ENCODE data around the gene PLPP4. TPM values are rescaled to one million over a fixed set of nuclear protein-coding genes. Genes with fewer than 3 reads are reported as not detected.

The PLPP4 gene
- total RNA-seq, 1 experiment from 2014 or later, result 10.7 TPM

DNA sequence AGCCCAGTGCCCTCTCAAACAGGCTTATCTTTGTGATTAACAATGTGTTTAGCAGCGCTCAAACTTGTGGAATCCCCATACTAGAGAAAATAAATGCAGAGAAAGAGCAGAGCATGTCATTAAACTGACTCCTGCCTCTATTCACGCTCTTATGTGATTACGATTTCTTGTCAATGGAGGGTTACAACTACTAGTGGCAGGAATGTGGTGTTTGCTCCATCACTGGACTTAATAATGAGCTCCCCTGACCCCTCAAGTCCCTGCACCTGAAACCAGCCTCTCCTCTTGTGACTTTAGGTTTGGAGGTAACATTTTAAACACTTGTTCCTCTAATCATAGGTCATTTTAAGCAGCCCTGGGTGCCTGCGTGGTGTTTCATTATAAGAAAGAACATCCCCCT lies 121.9 kb downstream of the PLPP4 start:
- ChIA-PET POLR2A (ENCODE audit: unreplicated experiment) (no interaction called here), CTCF (no interaction called here)
- intact Hi-C loops (cut with micrococcal nuclease), result no loop called here
- BruUV-seq (replicated peaks), result no TSS peak
- H3K4me3 ChIP-seq (ENCODE audit: low read length), result no peak overlapping the region
- DNase-seq (no peak), ATAC-seq (no peak)
- no peaks in the 10 kb centered on the region for H3K36me3 ChIP-seq (ENCODE audit: low read depth, low read length)
- H3K79me2 ChIP-seq (ENCODE audit: low read length), result no peaks in the 10 kb centered on the region
- H3K4me2 ChIP-seq (ENCODE audit: low read length), result no peak overlapping the region
- H3K9me2 ChIP-seq (replicated peaks; ENCODE audit: low read length), result no peaks in the 10 kb centered on the region
- H3F3A ChIP-seq (ENCODE audit: low read length, unreplicated experiment), result no peaks in the 10 kb centered on the region
- no peaks in the 10 kb centered on the region for H3K9me3 ChIP-seq (ENCODE audit: low read length)
- no peak overlapping the region for H3K27ac ChIP-seq (ENCODE audit: low read length)
- H3K4me1 ChIP-seq (ENCODE audit: insufficient read depth, low read length), result no peaks in the 10 kb centered on the region
- H4K20me1 ChIP-seq (ENCODE audit: low read length), result no peaks in the 10 kb centered on the region
- TF ChIP-seq EZH2 (IDR thresholded peaks at IDR 0.05; ENCODE audit: low read length, unreplicated experiment) (no peak), EZH2phosphoT487 (IDR thresholded peaks at IDR 0.05; ENCODE audit: borderline replicate concordance, low read length) (no peak)
- TF ChIP-seq, protein P1, sequence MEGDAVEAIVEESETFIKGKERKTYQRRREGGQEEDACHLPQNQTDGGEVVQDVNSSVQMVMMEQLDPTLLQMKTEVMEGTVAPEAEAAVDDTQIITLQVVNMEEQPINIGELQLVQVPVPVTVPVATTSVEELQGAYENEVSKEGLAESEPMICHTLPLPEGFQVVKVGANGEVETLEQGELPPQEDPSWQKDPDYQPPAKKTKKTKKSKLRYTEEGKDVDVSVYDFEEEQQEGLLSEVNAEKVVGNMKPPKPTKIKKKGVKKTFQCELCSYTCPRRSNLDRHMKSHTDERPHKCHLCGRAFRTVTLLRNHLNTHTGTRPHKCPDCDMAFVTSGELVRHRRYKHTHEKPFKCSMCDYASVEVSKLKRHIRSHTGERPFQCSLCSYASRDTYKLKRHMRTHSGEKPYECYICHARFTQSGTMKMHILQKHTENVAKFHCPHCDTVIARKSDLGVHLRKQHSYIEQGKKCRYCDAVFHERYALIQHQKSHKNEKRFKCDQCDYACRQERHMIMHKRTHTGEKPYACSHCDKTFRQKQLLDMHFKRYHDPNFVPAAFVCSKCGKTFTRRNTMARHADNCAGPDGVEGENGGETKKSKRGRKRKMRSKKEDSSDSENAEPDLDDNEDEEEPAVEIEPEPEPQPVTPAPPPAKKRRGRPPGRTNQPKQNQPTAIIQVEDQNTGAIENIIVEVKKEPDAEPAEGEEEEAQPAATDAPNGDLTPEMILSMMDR (conservative IDR thresholded peaks at IDR 0.05; ENCODE audit: low read depth, low read length), result no peak
- no peak overlapping the region for H2AFZ ChIP-seq (ENCODE audit: low read length)
- no peaks in the 10 kb centered on the region for H3K27me3 ChIP-seq (ENCODE audit: low read length)
- no peak overlapping the region for H3K9ac ChIP-seq (ENCODE audit: low read length)

DNA sequence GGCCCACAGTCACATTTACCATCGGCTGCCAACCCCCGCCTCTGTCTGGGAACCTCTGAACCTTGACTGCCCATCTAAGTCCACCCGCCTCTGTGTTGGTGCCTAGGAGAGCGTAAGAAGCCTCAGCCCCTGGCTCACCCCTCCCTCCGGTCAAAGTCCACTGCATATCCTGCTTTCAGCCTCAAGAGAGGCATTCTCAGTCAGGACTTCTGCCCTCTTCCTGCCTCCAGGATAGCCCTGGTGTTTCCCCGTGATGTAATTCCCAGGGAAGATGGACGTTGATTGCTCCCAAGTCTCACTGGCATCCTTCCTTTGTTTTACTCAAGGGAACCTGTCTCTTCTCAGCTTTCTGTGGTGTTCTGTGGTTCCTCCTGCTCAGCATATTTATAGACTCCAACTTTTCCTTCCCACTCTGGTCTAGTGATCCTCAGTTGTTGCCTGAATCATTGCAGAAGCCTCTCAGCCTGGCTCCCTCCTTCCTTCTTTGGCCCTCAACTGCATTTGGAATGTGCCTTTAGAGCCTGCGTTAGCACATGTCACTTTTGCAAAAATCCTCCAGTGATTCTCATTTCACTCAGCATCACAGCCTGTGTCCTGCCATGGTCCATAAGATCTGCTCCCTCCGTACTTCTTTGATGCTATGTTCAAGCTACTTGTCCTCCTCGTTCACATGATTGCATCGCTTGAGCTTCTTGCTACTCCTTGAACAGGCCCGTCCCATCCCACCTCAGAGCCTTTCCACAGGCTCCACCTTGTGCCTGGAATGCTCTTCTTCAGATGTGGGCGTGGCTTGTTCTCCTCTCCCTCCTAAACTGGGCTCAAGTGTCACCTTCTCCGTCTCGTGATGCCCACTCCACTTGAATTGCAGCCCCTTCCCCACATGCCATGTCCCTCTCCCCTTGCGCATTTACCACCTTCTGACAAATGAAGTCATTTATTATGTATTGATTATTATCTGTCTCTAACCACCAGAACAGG lies 124.2 kb downstream of the PLPP4 start:
- Histone ChIP-seq H3K4me3 (ENCODE audit: low read length) (no peak overlapping the region), H3K27me3 (ENCODE audit: low read length) (no peaks in the 10 kb centered on the region), H3K27ac (ENCODE audit: low read length) (no peak overlapping the region), H3K4me2 (ENCODE audit: low read length) (no peak overlapping the region), H3F3A (ENCODE audit: low read length, unreplicated experiment) (no peaks in the 10 kb centered on the region), H3K9me3 (ENCODE audit: low read length) (no peaks in the 10 kb centered on the region), H4K20me1 (ENCODE audit: low read length) (no peaks in the 10 kb centered on the region), H3K4me1 (ENCODE audit: insufficient read depth, low read length) (no peaks in the 10 kb centered on the region; the same call in 1 of the 2 replicates), H2AFZ (ENCODE audit: low read length) (no peak overlapping the region), H3K9me2 (replicated peaks; ENCODE audit: low read length) (no peaks in the 10 kb centered on the region), H3K79me2 (ENCODE audit: low read length) (no peaks in the 10 kb centered on the region), H3K36me3 (ENCODE audit: low read depth, low read length) (no peaks in the 10 kb centered on the region), H3K9ac (ENCODE audit: low read length) (no peak overlapping the region)
- CTCF ChIA-PET, result no interaction called here
- POLR2A ChIA-PET (ENCODE audit: unreplicated experiment), result no interaction called here
- no peak for DNase-seq
- intact Hi-C loops (cut with micrococcal nuclease), result no loop called here
- no peak; the same call in 1 of the 2 replicates for ATAC-seq
- TF ChIP-seq, protein P1 (conservative IDR thresholded peaks at IDR 0.05; ENCODE audit: low read depth, low read length), result no peak
- TF ChIP-seq EZH2 (IDR thresholded peaks at IDR 0.05; ENCODE audit: low read length, unreplicated experiment), result no peak
- BruUV-seq (replicated peaks), result no TSS peak

DNA sequence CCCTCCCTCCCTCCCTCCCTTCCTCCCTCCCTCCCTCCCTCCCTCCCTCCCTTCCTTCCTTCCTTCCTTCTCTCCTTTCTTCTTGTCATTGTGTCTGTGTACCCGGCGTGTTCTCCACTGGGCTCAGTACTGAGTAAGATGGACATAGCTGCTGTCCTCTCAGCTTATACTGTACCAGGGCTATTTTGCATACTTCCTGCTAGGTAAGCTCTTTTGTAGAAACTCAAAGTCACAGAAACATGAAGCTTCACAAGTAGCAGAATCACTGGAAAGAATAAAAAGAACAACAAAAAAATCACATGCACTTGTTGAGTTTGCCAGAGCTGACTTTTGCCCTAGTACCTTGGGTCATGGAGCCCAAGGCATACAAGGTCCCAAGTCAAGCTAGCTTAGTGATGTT lies 125.7 kb downstream of the PLPP4 start:
- Histone ChIP-seq H3K4me3 (ENCODE audit: low read length) (no peak overlapping the region), H3K9me2 (replicated peaks; ENCODE audit: low read length) (no peaks in the 10 kb centered on the region), H3K27me3 (ENCODE audit: low read length) (no peaks in the 10 kb centered on the region), H2AFZ (ENCODE audit: low read length) (no peak overlapping the region), H3K79me2 (ENCODE audit: low read length) (no peaks in the 10 kb centered on the region), H3K27ac (ENCODE audit: low read length) (no peak overlapping the region), H3K9me3 (ENCODE audit: low read length) (no peaks in the 10 kb centered on the region), H3K4me1 (ENCODE audit: insufficient read depth, low read length) (no peaks in the 10 kb centered on the region; the same call in 1 of the 2 replicates), H3F3A (ENCODE audit: low read length, unreplicated experiment) (no peaks in the 10 kb centered on the region), H3K9ac (ENCODE audit: low read length) (no peak overlapping the region), H3K4me2 (ENCODE audit: low read length) (no peak overlapping the region), H4K20me1 (ENCODE audit: low read length) (no peaks in the 10 kb centered on the region), H3K36me3 (ENCODE audit: low read depth, low read length) (no peaks in the 10 kb centered on the region)
- TF ChIP-seq EZH2 (IDR thresholded peaks at IDR 0.05; ENCODE audit: low read length, unreplicated experiment), result no peak
- no peak for TF ChIP-seq EZH2phosphoT487 (IDR thresholded peaks at IDR 0.05; ENCODE audit: borderline replicate concordance, low read length)
- TF ChIP-seq, protein P1 (conservative IDR thresholded peaks at IDR 0.05; ENCODE audit: low read depth, low read length), result no peak
- POLR2A ChIA-PET (ENCODE audit: unreplicated experiment), result no interaction called here
- DNase-seq, result no peak
- no peak for ATAC-seq
- CTCF ChIA-PET, result interaction anchor here (0.6 kb wide), 1 partner anchor 15 kb away, joined by 5 read pairs; no protein-coding TSS in a partner anchor
- BruUV-seq (replicated peaks), result no TSS peak
- intact Hi-C loops (cut with micrococcal nuclease), result no loop called here

All from PC-3 (cell line).